ENCODE results near the gene TTPAL.

TTPAL gene

GRCh38 chr20:44488551-44488950 is 12.9 kb downstream of the TTPAL start:
- no peak for DNase-seq
- TF ChIP-seq GATA1 (IDR thresholded peaks at IDR 0.05; ENCODE audit: low read depth, low read length) (no peak), POLR2A (IDR thresholded peaks at IDR 0.05; ENCODE audit: low read length) (no peak)

GRCh38 chr20:44489223-44489622 is 13.5 kb downstream of the TTPAL start:
- no peak for DNase-seq
- TF ChIP-seq POLR2A (IDR thresholded peaks at IDR 0.05; ENCODE audit: low read length) (no peak), GATA1 (IDR thresholded peaks at IDR 0.05; ENCODE audit: low read depth, low read length) (no peak)

GRCh38 chr20:44489931-44490330 is 14.3 kb downstream of the TTPAL start:
- no peak for DNase-seq
- no peak for TF ChIP-seq POLR2A (IDR thresholded peaks at IDR 0.05; ENCODE audit: low read length)
- TF ChIP-seq GATA1 (IDR thresholded peaks at IDR 0.05; ENCODE audit: low read depth, low read length) = no peak

- no peak for DNase-seq
- TF ChIP-seq POLR2A (IDR thresholded peaks at IDR 0.05; ENCODE audit: low read length) = no peak
- TF ChIP-seq GATA1 (IDR thresholded peaks at IDR 0.05; ENCODE audit: low read depth, low read length) = no peak
These were observed 16.1 kb downstream of the TTPAL start for GRCh38 chr20:44491635-44492395.

- DNase-seq = no peak
- TF ChIP-seq GATA1 (IDR thresholded peaks at IDR 0.05; ENCODE audit: low read depth, low read length) (no peak), POLR2A (IDR thresholded peaks at IDR 0.05; ENCODE audit: low read length) (no peak)
These were observed 18.6 kb downstream of the TTPAL start for GRCh38 chr20:44494266-44494665.

GRCh38 chr20:44494681-44495080 is 19.0 kb downstream of the TTPAL start:
- no peak for DNase-seq
- no peak for TF ChIP-seq GATA1 (IDR thresholded peaks at IDR 0.05; ENCODE audit: low read depth, low read length)
- TF ChIP-seq POLR2A (IDR thresholded peaks at IDR 0.05; ENCODE audit: low read length) = no peak

- DNase-seq = peak in 1 of 2 experiments; percentile 38
- no peak for TF ChIP-seq GATA1 (IDR thresholded peaks at IDR 0.05; ENCODE audit: low read depth, low read length)
- TF ChIP-seq POLR2A (IDR thresholded peaks at IDR 0.05; ENCODE audit: low read length) = peak; percentile 10
These were observed 19.6 kb downstream of the TTPAL start for GRCh38 chr20:44495257-44495656.

GRCh38 chr20:44495802-44496481 is 20.3 kb downstream of the TTPAL start:
- no peak for TF ChIP-seq GATA1 (IDR thresholded peaks at IDR 0.05; ENCODE audit: low read depth, low read length)
- no peak for TF ChIP-seq POLR2A (IDR thresholded peaks at IDR 0.05; ENCODE audit: low read length)
- peak in 1 of 2 experiments; percentile 31 for DNase-seq

GRCh38 chr20:44496976-44497375 is 21.3 kb downstream of the TTPAL start:
- no peak for DNase-seq

GRCh38 chr20:44497761-44498160 is 22.1 kb downstream of the TTPAL start:
- DNase-seq = no peak
- TF ChIP-seq GATA1 (IDR thresholded peaks at IDR 0.05; ENCODE audit: low read depth, low read length) = no peak
- TF ChIP-seq POLR2A (IDR thresholded peaks at IDR 0.05; ENCODE audit: low read length) = no peak

More at GRCh38 chr20:44496976-44497375, 21.3 kb downstream of the TTPAL start:
- TF ChIP-seq GATA1 (IDR thresholded peaks at IDR 0.05; ENCODE audit: low read depth, low read length) (no peak), POLR2A (IDR thresholded peaks at IDR 0.05; ENCODE audit: low read length) (no peak)

- no peak for DNase-seq
- TF ChIP-seq POLR2A (IDR thresholded peaks at IDR 0.05; ENCODE audit: low read length) (no peak), GATA1 (IDR thresholded peaks at IDR 0.05; ENCODE audit: low read depth, low read length) (no peak)
These were observed 24.5 kb downstream of the TTPAL start for GRCh38 chr20:44500221-44500620.

GRCh38 chr20:44501448-44501847 is 25.8 kb downstream of the TTPAL start:
- TF ChIP-seq POLR2A (IDR thresholded peaks at IDR 0.05; ENCODE audit: low read length) = no peak
- TF ChIP-seq GATA1 (IDR thresholded peaks at IDR 0.05; ENCODE audit: low read depth, low read length) = no peak
- DNase-seq = no peak

- TF ChIP-seq GATA1 (IDR thresholded peaks at IDR 0.05; ENCODE audit: low read depth, low read length) = no peak
- TF ChIP-seq POLR2A (IDR thresholded peaks at IDR 0.05; ENCODE audit: low read length) = no peak
- no peak for DNase-seq
These were observed 27.3 kb downstream of the TTPAL start for GRCh38 chr20:44502968-44503367.

- DNase-seq = no peak
These were observed 29.0 kb downstream of the TTPAL start for GRCh38 chr20:44504402-44505307.

More at GRCh38 chr20:44504402-44505307, 29.0 kb downstream of the TTPAL start:
- TF ChIP-seq GATA1 (IDR thresholded peaks at IDR 0.05; ENCODE audit: low read depth, low read length) (no peak), POLR2A (IDR thresholded peaks at IDR 0.05; ENCODE audit: low read length) (no peak)

Data from erythroblast (primary cell).